OCI-LY7 (cell line): ENCODE data around the gene LONP1.
A peak's percentile ranks its signal among the peaks of the same experiment; 100 is the strongest.

Source experiments
- EZH2phosphoT487 ChIP-seq: fragments of 200-600 bp; sonication (generic); IDR thresholded peaks from 2 replicates; pipeline ENCODE4 v1.6.1; 2018; ENCODE audit warnings: low read depth, borderline replicate concordance, mild to moderate bottlenecking, mixed run types, antibody characterized with exemption, low read length, moderate library complexity, mixed read lengths
- TF ChIP-seq, protein P1 (sequence below): fragments of 200-600 bp; sonication (generic); conservative IDR thresholded peaks from 2 replicates; pipeline ENCODE4 v1.5.1; 2014; ENCODE audit warnings: mild to moderate bottlenecking, antibody characterized with exemption, low read length, moderate library complexity, mixed read lengths

DNA sequence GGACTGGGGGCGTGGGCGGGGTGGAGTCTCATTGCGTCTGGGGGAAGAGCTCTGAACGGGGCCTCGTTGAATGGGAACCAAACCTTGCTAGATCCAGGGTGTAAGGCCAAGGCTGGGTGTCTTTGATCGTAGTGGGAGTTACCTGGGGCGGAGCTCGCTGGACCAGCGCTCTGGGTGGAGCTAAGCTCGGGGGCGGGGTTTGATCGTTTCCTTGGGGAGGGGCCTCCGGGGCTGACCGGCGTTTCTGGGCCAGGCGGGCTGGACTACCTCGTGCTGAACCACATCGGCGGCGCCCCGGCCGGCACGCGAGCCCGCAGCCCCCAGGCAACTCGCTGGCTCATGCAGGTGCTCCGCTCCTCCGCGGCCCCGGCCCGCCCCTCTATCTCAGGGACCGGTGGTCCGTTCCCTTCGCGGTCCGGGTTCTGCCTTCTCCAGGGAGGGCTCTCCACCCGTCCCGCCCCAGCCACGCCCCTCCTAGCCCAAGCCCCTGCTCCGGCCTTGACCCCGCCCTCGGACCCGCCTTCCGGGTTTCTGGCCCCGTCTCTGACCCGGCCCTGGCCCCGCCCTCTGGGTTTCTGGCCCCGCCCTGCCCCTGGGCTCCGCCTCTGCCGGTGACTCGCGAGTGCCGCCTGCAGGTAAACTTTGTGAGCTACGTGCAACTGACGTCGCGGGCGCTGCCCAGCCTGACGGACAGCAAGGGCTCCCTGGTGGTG lies 33.1 kb downstream of the LONP1 start:
- TF ChIP-seq, protein P1, sequence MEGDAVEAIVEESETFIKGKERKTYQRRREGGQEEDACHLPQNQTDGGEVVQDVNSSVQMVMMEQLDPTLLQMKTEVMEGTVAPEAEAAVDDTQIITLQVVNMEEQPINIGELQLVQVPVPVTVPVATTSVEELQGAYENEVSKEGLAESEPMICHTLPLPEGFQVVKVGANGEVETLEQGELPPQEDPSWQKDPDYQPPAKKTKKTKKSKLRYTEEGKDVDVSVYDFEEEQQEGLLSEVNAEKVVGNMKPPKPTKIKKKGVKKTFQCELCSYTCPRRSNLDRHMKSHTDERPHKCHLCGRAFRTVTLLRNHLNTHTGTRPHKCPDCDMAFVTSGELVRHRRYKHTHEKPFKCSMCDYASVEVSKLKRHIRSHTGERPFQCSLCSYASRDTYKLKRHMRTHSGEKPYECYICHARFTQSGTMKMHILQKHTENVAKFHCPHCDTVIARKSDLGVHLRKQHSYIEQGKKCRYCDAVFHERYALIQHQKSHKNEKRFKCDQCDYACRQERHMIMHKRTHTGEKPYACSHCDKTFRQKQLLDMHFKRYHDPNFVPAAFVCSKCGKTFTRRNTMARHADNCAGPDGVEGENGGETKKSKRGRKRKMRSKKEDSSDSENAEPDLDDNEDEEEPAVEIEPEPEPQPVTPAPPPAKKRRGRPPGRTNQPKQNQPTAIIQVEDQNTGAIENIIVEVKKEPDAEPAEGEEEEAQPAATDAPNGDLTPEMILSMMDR = peak; percentile 83
- no peak for TF ChIP-seq EZH2phosphoT487
